ENCODE measurements around the gene SERPINB6. TPM values are rescaled to one million over a fixed set of nuclear protein-coding genes. Genes with fewer than 3 reads are reported as not detected.
"Not testable (repeated sequence)": the region's sequence is repeated elsewhere in the genome, so short reads cannot be mapped to it uniquely, and the experiment has no call there.

The SERPINB6 gene
- total RNA-seq, 3 donors from 2014 or later = 134 to 147 (median 142) TPM

- DNase-seq = no peak
- Histone ChIP-seq H3K36me3 (ENCODE audit: low read depth) (no peaks in the 10 kb centered on the region), H3K4me3 (no peak overlapping the region), H3K4me1 (ENCODE audit: low read depth) (peaks cover 4% of the 10 kb centered on the region), H3K9me3 (no peaks in the 10 kb centered on the region)
- no peak for ATAC-seq
- TF ChIP-seq CTCF (IDR thresholded peaks at IDR 0.05) = no peak
- intact Hi-C loops (cut with DNase I, micrococcal nuclease) = no loop called here
These were observed 35.6 kb downstream of the SERPINB6 start for GRCh38 chr6:2935566-2936291.

DNA sequence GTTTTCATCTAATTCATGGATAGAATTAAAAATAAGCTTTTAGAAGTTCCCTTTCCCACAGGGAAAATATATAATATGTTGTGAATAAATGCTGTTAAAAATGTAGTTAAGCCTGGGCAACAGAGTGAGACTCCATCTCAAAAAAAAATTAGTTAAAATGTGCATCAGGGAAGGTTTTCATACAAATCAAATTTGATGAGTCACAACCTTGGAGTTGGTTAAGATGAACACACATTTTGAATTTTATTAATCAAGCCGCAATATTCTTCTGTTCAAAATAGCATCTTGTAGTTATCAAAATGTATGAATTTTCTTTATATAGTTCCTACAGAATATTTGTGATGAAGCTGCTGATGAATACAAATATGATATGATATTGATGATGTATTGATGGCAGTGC is 37.3 kb downstream of the SERPINB6 start:
- no peak for TF ChIP-seq CTCF (IDR thresholded peaks at IDR 0.05)
- ATAC-seq (no peak), DNase-seq (no peak)
- H3K4me1 ChIP-seq (ENCODE audit: low read depth) = peaks cover 4% of the 10 kb centered on the region
- intact Hi-C loops (cut with DNase I, micrococcal nuclease) = loop anchor here (5.0 kb wide), 3 partner anchors 82 to 142 kb away; no protein-coding TSS in a partner anchor
- no peak overlapping the region for H3K4me3 ChIP-seq
- no peaks in the 10 kb centered on the region for H3K9me3 ChIP-seq
- no peaks in the 10 kb centered on the region for H3K36me3 ChIP-seq (ENCODE audit: low read depth)

DNA sequence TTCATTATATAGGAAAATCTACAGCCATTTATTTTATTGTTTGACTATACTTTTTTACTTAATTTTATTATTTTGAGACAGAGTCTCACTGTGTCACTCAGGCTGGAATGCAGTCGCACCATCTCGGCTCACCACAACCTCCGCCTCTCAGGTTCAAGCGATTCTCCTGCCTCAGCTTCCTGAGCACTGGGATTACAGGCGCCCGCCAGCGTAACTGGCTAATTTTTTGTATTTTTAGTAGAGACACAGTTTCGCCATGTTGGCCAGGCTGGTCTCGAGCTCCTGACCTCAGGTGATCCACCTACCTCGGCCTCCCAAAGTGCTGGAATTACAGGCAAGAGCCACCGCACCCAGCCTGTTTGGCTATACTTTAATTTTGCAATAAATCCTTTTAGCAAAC is 38.5 kb downstream of the SERPINB6 start:
- H3K4me3 ChIP-seq; DNase-seq; H3K9me3 ChIP-seq; H3K4me1 ChIP-seq (ENCODE audit: low read depth); H3K36me3 ChIP-seq (ENCODE audit: low read depth); ATAC-seq: not testable (repeated sequence)
- intact Hi-C loops (cut with DNase I, micrococcal nuclease) = loop anchor here (5.0 kb wide), 3 partner anchors 81 to 141 kb away; no protein-coding TSS in a partner anchor

DNA sequence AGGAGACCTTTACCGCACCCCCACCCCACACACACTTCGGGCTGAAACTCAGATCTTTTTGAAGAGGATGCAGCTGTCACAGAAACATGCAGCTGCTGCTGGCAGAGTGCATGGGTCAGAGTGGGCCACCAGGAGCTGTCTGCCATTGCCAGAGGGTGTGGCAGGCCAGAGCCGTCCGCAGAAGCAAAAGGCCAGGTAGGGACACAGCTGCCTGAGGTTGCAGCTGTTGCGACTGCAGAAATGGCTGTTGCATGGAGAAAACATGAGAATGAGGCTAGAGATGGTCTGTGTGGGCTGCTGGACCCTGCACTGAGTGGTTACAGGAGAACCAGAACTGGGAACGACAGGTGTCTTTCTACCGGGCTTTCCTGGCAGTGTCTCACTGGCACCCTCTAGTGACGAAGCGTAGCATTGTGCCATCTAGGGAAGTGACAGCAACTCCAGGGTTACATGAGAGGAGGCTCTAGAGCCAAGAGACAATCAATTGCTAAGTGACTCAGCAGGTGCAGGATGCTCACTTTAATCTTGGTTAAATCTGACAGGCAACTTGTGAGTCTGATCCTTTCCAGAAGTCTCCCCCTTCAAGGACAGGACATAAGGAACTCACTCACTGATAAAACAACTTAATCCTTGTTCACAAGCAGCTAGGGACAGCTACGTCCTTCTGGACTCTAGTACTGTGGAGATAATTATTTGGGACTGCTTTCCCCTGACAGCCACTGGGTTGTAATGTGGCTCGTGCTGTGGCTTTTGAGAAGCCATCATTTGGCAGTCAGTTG is 39.2 kb downstream of the SERPINB6 start:
- peak; percentile 96 for TF ChIP-seq CTCF (IDR thresholded peaks at IDR 0.05)
- Histone ChIP-seq H3K9me3 (no peaks in the 10 kb centered on the region), H3K36me3 (ENCODE audit: low read depth) (no peaks in the 10 kb centered on the region), H3K4me3 (no peak overlapping the region), H3K4me1 (ENCODE audit: low read depth) (peaks cover 4% of the 10 kb centered on the region)
- DNase-seq (peak in 2 of 3 donors; percentile 86 to 96), ATAC-seq (peak; percentile 100)
- intact Hi-C loops (cut with DNase I, micrococcal nuclease) = loop anchor here (5.0 kb wide), 3 partner anchors 80 to 140 kb away; no protein-coding TSS in a partner anchor

GRCh38 chr6:2931055-2931454 is 40.3 kb downstream of the SERPINB6 start:
- no peak overlapping the region for H3K4me3 ChIP-seq
- TF ChIP-seq CTCF (IDR thresholded peaks at IDR 0.05) = no peak
- peaks cover 4% of the 10 kb centered on the region for H3K4me1 ChIP-seq (ENCODE audit: low read depth)
- DNase-seq (no peak), ATAC-seq (no peak)
- no peaks in the 10 kb centered on the region for H3K36me3 ChIP-seq (ENCODE audit: low read depth)
- no peaks in the 10 kb centered on the region for H3K9me3 ChIP-seq
- intact Hi-C loops (cut with DNase I, micrococcal nuclease) = loop anchor here (5.0 kb wide), 3 partner anchors 79 to 139 kb away; no protein-coding TSS in a partner anchor

DNA sequence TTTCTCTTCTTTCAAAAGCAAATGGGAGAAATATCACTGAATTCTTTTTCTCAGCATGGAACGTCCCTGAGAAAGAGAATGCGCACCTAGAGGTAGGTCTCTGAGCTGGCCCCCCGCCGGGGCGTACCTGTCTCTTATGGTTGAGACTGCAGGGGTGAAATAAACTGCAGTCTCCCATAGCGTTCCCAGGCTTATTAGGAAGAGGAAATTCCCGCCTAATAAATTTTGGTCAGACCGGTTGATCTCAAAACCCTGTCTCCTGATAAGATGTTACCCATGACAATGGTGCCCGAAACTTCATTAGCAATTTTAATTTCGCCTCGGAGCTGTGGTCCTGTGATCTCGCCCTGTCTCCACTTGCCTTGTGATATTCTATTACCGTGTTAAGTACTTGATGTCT is 43.4 kb downstream of the SERPINB6 start:
- H3K36me3 ChIP-seq (ENCODE audit: low read depth); intact Hi-C loops (cut with DNase I, micrococcal nuclease); H3K4me3 ChIP-seq; H3K9me3 ChIP-seq; DNase-seq; ATAC-seq; H3K4me1 ChIP-seq (ENCODE audit: low read depth): not testable (repeated sequence)

DNA sequence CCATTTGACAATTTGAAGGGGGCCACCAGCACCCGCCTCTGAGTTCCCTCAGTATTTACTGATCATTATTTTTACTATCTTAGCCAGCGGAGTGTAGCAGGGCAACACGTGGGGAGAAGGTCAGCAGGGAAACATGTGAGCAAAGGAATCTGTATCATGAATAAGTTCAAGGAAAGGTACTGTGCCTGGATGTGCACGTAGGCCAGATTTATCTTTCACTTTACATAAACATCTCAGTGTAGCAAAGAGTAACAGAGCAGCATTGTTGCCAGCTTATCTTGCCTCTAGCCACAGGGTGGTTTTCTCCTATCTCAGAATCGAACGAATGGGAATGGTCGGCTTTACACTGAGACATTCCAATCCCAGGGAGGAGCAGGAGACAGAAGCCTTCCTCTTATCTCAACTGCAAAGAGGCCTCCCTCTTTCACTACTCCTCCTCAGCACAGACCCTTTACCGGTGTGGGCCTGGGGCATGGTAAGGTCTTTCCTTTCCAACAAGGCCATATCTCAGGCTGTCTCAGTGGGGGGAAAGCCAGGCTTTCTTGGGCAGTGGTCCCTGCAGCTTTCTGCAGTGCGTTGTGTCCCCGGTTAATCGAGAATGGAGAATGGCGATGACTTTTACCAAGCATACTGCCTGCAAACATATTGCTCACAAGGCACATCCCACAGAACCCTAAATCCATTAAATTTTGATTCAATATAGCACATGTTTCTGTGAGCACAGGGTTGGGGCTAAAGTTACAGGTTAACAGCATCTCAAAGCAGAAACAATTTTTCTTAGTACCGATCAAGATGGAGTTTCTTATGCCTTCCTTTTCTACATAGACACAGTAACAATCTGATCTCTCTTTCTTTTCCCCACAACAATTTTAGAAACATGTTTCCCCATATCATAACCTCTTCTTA is 45.3 kb downstream of the SERPINB6 start:
- ATAC-seq; intact Hi-C loops (cut with DNase I, micrococcal nuclease): not testable (repeated sequence)

More for the DNA sequence above, 45.3 kb downstream of the SERPINB6 start:
- H3K4me1 ChIP-seq (ENCODE audit: low read depth); H3K4me3 ChIP-seq; H3K36me3 ChIP-seq (ENCODE audit: low read depth); DNase-seq; H3K9me3 ChIP-seq: not testable (repeated sequence)
